B cell (primary cell): Measurements from ENCODE around the gene RNF8.

Source experiments
- EZH2 ChIP-seq: IDR thresholded peaks from 2 replicates; pipeline ENCODE4 v1.6.1; 2012; ENCODE audit warnings: borderline replicate concordance, low read depth, mild to moderate bottlenecking, moderate library complexity, low read length; ENCODE audit not compliant: insufficient read depth, poor library complexity, severe bottlenecking
- TF ChIP-seq, protein P1 (sequence below): fragments of 200-600 bp; IDR thresholded peaks from one replicate; pipeline ENCODE4 v1.8.0; 2022; ENCODE audit warnings: antibody characterized with exemption, mild to moderate bottlenecking

DNA sequence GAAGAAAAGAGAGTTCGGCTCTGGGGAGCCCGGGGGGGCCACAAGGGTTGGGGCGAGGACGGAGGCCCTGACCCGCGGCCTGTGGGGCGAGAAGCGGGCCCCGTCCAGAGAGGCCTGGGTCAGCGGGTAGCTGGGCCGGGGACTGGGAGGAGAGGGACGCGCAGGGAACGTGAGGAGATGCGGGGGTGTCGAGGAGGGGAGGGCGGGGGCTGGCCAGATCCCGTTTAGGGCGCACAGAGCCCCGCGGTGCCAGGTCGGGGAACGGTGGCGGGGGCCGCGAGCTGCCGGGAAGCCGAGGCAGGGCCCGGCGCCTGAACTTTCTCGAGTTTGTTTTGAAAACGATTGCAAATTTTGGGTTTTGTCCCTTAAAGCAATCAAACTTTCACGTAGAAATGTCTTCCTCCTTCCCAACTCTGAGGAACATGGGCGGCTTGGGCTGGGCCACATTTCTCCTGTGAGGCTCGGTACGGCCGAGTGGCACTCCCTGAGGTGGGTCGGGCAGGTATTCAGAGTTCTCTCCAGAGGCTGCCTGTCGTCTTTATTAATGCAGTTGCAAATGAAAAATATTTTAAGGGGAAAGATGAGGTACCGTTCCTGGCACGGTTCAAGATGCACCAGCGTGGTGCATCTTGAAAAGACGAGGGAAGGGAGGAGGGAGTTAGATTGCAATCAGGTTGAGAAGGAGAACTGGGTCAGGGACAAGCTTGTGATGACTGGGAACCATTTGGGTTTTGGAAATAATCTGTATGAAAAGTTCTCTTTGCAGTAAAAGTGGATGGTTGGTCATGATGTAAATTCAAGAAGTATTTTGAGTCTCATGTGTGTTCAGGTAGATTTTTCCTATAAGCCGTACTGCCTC, 972 bp downstream of the RNF8 start:
- TF ChIP-seq, protein P1, sequence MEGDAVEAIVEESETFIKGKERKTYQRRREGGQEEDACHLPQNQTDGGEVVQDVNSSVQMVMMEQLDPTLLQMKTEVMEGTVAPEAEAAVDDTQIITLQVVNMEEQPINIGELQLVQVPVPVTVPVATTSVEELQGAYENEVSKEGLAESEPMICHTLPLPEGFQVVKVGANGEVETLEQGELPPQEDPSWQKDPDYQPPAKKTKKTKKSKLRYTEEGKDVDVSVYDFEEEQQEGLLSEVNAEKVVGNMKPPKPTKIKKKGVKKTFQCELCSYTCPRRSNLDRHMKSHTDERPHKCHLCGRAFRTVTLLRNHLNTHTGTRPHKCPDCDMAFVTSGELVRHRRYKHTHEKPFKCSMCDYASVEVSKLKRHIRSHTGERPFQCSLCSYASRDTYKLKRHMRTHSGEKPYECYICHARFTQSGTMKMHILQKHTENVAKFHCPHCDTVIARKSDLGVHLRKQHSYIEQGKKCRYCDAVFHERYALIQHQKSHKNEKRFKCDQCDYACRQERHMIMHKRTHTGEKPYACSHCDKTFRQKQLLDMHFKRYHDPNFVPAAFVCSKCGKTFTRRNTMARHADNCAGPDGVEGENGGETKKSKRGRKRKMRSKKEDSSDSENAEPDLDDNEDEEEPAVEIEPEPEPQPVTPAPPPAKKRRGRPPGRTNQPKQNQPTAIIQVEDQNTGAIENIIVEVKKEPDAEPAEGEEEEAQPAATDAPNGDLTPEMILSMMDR = no peak
- no peak for TF ChIP-seq EZH2
